ENCODE results near the gene TTLL13.

DNA sequence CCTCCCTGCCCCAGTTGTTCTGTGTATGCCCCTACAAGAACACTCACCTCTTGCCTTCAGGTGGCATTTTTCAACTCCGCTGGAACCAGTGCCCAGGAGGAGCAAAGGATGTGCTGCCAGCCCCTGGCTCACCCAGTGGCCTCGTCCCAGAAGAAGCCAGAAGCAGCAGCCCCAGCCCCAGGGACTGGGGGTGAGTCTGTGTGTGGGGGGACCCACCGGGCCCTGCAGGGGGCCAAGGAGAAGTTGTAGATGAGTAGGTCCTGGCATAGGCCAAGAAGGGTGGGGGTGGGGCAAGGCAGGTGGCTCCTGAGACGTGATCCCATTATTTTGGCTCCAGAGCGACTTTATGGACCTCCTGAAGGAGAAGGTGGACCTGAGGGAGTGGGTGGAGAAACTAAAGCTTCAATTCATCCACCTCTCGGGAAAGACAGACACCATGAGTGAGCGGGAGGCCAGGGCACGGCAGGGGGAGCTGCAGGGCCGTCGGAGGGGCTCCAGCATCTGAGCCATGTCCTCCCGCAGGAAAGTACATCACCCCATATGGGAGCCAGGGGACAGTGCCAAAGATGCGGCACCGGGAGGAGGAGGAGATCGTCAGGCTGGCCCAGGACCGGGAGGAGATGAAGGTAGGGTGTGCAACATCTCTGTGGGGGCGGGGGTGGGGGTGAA, 45.4 kb downstream of the TTLL13 start:
- no peak for TF ChIP-seq POLR2AphosphoS5 (IDR thresholded peaks at IDR 0.05)
- no peak for TF ChIP-seq CTCF (IDR thresholded peaks at IDR 0.05)
